ENCODE measurements around the gene PTPRS. TPM values are rescaled to one million over a fixed set of nuclear protein-coding genes. Genes with fewer than 3 reads are reported as not detected.

PTPRS gene
- total RNA-seq, 2 experiments from 2014 or later = 0.02 to 0.08 TPM

GRCh38 chr19:5321066-5321642, 19.5 kb downstream of the PTPRS start:
- no peak for DNase-seq
- no peaks in the 10 kb centered on the region for H3K36me3 Mint-ChIP-seq (ENCODE audit: low read depth)
- ChIA-PET POLR2A (no interaction called here), CTCF (interaction anchor here (1.0 to 1.6 kb wide), 2 partner anchors 15 to 23 kb away, joined by 3 read pairs; no protein-coding TSS in a partner anchor)
- no peak overlapping the region for H3K27ac Mint-ChIP-seq
- peaks cover 5% of the 10 kb centered on the region for H3K4me1 Mint-ChIP-seq
- peaks cover 8% of the 10 kb centered on the region for H3K27me3 Mint-ChIP-seq
- H3K4me3 Mint-ChIP-seq = no peak overlapping the region
- peaks cover 3% of the 10 kb centered on the region for H3K9me3 Mint-ChIP-seq

GRCh38 chr19:5319516-5319915, 21.1 kb downstream of the PTPRS start:
- H3K36me3 Mint-ChIP-seq (ENCODE audit: low read depth) = no peaks in the 10 kb centered on the region
- POLR2A ChIA-PET = no interaction called here
- peaks cover 8% of the 10 kb centered on the region for H3K27me3 Mint-ChIP-seq
- H3K9me3 Mint-ChIP-seq = no peaks in the 10 kb centered on the region
- H3K27ac Mint-ChIP-seq = no peak overlapping the region
- peaks cover 5% of the 10 kb centered on the region for H3K4me1 Mint-ChIP-seq
- CTCF ChIA-PET = no interaction called here
- DNase-seq = no peak
- H3K4me3 Mint-ChIP-seq = no peak overlapping the region

GRCh38 chr19:5318306-5318705, 22.3 kb downstream of the PTPRS start:
- ChIA-PET CTCF (no interaction called here), POLR2A (no interaction called here)
- Mint-ChIP-seq H3K36me3 (ENCODE audit: low read depth) (no peaks in the 10 kb centered on the region), H3K4me1 (peaks cover 5% of the 10 kb centered on the region), H3K27ac (no peak overlapping the region), H3K27me3 (peaks cover 4% of the 10 kb centered on the region), H3K9me3 (no peaks in the 10 kb centered on the region), H3K4me3 (no peak overlapping the region)
- DNase-seq = no peak

GRCh38 chr19:5317321-5317720, 23.3 kb downstream of the PTPRS start:
- Mint-ChIP-seq H3K27me3 (no peaks in the 10 kb centered on the region), H3K4me3 (no peak overlapping the region), H3K27ac (no peak overlapping the region), H3K9me3 (no peaks in the 10 kb centered on the region), H3K36me3 (ENCODE audit: low read depth) (no peaks in the 10 kb centered on the region), H3K4me1 (peaks cover 5% of the 10 kb centered on the region)
- no peak for DNase-seq
- CTCF ChIA-PET = no interaction called here
- POLR2A ChIA-PET = no interaction called here

- no peaks in the 10 kb centered on the region for H3K36me3 Mint-ChIP-seq (ENCODE audit: low read depth)
- ChIA-PET POLR2A (no interaction called here), CTCF (no interaction called here)
- no peak overlapping the region for H3K4me3 Mint-ChIP-seq
- H3K27me3 Mint-ChIP-seq = no peaks in the 10 kb centered on the region
- no peaks in the 10 kb centered on the region for H3K9me3 Mint-ChIP-seq
- H3K27ac Mint-ChIP-seq = no peak overlapping the region
- no peak for DNase-seq
- H3K4me1 Mint-ChIP-seq = no peaks in the 10 kb centered on the region
Measured at GRCh38 chr19:5316138-5316537, 24.5 kb downstream of the PTPRS start.

- no peak overlapping the region for H3K27ac Mint-ChIP-seq
- no peak for DNase-seq
- H3K9me3 Mint-ChIP-seq = no peaks in the 10 kb centered on the region
- H3K4me3 Mint-ChIP-seq = no peak overlapping the region
- no peaks in the 10 kb centered on the region for H3K36me3 Mint-ChIP-seq (ENCODE audit: low read depth)
- POLR2A ChIA-PET = no interaction called here
- no peaks in the 10 kb centered on the region for H3K27me3 Mint-ChIP-seq
- no peaks in the 10 kb centered on the region for H3K4me1 Mint-ChIP-seq
- CTCF ChIA-PET = no interaction called here
Measured at GRCh38 chr19:5314907-5315298, 25.7 kb downstream of the PTPRS start.

- POLR2A ChIA-PET = no interaction called here
- Mint-ChIP-seq H3K36me3 (ENCODE audit: low read depth) (no peaks in the 10 kb centered on the region), H3K4me1 (no peaks in the 10 kb centered on the region), H3K27ac (no peak overlapping the region), H3K27me3 (no peaks in the 10 kb centered on the region), H3K4me3 (no peak overlapping the region), H3K9me3 (no peaks in the 10 kb centered on the region)
- CTCF ChIA-PET = no interaction called here
- DNase-seq = no peak
Measured at GRCh38 chr19:5314012-5314906, 26.4 kb downstream of the PTPRS start.

GRCh38 chr19:5313307-5313706, 27.3 kb downstream of the PTPRS start:
- Mint-ChIP-seq H3K27ac (no peak overlapping the region), H3K9me3 (no peaks in the 10 kb centered on the region)

GRCh38 chr19:5312058-5312457, 28.6 kb downstream of the PTPRS start:
- H3K36me3 Mint-ChIP-seq (ENCODE audit: low read depth) = no peaks in the 10 kb centered on the region
- no peak for DNase-seq
- ChIA-PET POLR2A (interaction anchor here (0.7 kb wide), 1 partner anchor 92 kb away, joined by 3 read pairs; no protein-coding TSS in a partner anchor), CTCF (interaction anchor here (0.7 kb wide), 1 partner anchor 979 kb away, joined by 3 read pairs; no protein-coding TSS in a partner anchor)
- H3K27ac Mint-ChIP-seq = no peak overlapping the region
- H3K27me3 Mint-ChIP-seq = no peaks in the 10 kb centered on the region
- H3K4me3 Mint-ChIP-seq = no peak overlapping the region
- H3K4me1 Mint-ChIP-seq = no peaks in the 10 kb centered on the region
- H3K9me3 Mint-ChIP-seq = no peaks in the 10 kb centered on the region

More at GRCh38 chr19:5313307-5313706, 27.3 kb downstream of the PTPRS start:
- Mint-ChIP-seq H3K4me3 (no peak overlapping the region), H3K36me3 (ENCODE audit: low read depth) (no peaks in the 10 kb centered on the region), H3K4me1 (no peaks in the 10 kb centered on the region), H3K27me3 (no peaks in the 10 kb centered on the region)
- no peak for DNase-seq
- POLR2A ChIA-PET = no interaction called here
- CTCF ChIA-PET = no interaction called here

GRCh38 chr19:5309438-5310204, 31.0 kb downstream of the PTPRS start:
- no peaks in the 10 kb centered on the region for H3K4me1 Mint-ChIP-seq
- H3K27ac Mint-ChIP-seq = no peak overlapping the region
- no peaks in the 10 kb centered on the region for H3K9me3 Mint-ChIP-seq
- POLR2A ChIA-PET = no interaction called here
- H3K36me3 Mint-ChIP-seq (ENCODE audit: low read depth) = no peaks in the 10 kb centered on the region
- H3K4me3 Mint-ChIP-seq = no peak overlapping the region
- CTCF ChIA-PET = no interaction called here
- H3K27me3 Mint-ChIP-seq = no peaks in the 10 kb centered on the region
- no peak for DNase-seq

GRCh38 chr19:5308451-5309437, 31.9 kb downstream of the PTPRS start:
- H3K27me3 Mint-ChIP-seq = no peaks in the 10 kb centered on the region
- H3K4me3 Mint-ChIP-seq = no peak overlapping the region
- H3K9me3 Mint-ChIP-seq = no peaks in the 10 kb centered on the region
- H3K4me1 Mint-ChIP-seq = no peaks in the 10 kb centered on the region
- CTCF ChIA-PET = no interaction called here
- H3K27ac Mint-ChIP-seq = no peak overlapping the region
- POLR2A ChIA-PET = no interaction called here
- no peak for DNase-seq
- H3K36me3 Mint-ChIP-seq (ENCODE audit: low read depth) = no peaks in the 10 kb centered on the region

- no peak for DNase-seq
- no peaks in the 10 kb centered on the region for H3K4me1 Mint-ChIP-seq
- ChIA-PET CTCF (no interaction called here), POLR2A (no interaction called here)
- no peak overlapping the region for H3K4me3 Mint-ChIP-seq
- H3K36me3 Mint-ChIP-seq (ENCODE audit: low read depth) = no peaks in the 10 kb centered on the region
- no peaks in the 10 kb centered on the region for H3K27me3 Mint-ChIP-seq
- no peak overlapping the region for H3K27ac Mint-ChIP-seq
- no peaks in the 10 kb centered on the region for H3K9me3 Mint-ChIP-seq
Measured at GRCh38 chr19:5307655-5308054, 33.0 kb downstream of the PTPRS start.
